Suppressor macrophage (primary cell): Measurements from ENCODE around the gene TARS3.
"Not testable (repeated sequence)": the region's sequence is repeated elsewhere in the genome, so short reads cannot be mapped to it uniquely, and the experiment has no call there.

ENCODE experiments used
- DNase-seq, 4 experiments: peaks; one replicate each; pipeline ENCODE4 v3.0.0-alpha.2; 2020 to 2022

The TARS3 gene

DNA sequence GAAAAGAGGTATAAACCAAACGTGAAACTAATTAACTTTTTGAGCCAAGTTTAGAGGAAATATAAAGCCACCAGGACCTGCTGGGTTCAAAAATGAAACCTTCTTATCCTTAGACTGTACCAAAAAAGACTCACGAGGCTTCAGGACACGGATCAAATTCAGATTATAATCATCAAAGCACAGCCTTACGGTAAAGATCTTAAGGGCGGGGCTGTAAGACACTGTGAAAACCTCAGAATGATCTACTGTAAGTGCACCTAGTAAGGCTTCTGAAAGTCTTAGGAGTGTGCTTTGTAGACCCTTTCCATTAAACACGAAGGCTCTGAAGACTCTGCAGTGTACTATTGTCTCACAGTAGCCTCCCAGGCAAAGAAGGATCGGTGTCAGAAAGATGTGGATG lies 26.8 kb downstream of the TARS3 start:
- no peak for DNase-seq

DNA sequence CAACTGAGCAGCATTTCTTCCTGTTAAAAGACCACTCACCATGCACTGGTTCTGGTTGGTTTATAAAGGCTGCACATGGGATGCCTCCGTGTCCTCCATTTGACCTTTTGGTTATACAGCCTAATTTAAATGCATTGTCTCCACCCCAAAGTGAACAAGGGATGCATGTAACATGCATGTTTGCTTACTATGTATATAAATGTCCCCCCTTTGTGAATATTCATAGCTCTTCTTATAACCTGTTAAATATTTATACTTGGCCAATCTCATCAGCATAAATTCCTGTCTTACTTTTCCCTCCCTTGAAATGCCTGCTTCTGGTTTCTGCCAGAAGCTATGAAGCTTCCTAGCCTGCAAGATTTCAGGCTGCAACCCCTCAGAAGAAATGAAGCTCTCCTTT lies 27.4 kb downstream of the TARS3 start:
- DNase-seq, result no peak

DNA sequence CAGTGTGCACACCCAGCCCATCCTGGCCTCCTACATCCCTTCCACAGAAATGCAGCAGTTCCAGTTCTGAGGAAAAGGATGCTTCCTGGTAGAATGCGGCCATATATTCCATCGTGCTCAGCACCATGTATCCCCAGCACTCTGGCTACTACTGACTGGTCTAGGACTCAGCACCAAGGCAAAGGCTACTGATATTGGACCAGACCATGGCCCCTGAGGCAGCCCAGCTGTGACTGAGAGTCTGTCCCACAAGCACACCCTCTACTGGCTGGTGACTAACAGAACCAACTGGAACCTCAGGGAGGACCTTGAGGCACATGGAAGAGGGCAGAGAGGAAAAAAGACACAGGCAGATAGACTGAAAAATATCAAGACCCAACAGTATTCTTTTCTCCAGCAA lies 30.0 kb downstream of the TARS3 start:
- peak in 1 of 4 experiments; percentile 6 for DNase-seq

DNA sequence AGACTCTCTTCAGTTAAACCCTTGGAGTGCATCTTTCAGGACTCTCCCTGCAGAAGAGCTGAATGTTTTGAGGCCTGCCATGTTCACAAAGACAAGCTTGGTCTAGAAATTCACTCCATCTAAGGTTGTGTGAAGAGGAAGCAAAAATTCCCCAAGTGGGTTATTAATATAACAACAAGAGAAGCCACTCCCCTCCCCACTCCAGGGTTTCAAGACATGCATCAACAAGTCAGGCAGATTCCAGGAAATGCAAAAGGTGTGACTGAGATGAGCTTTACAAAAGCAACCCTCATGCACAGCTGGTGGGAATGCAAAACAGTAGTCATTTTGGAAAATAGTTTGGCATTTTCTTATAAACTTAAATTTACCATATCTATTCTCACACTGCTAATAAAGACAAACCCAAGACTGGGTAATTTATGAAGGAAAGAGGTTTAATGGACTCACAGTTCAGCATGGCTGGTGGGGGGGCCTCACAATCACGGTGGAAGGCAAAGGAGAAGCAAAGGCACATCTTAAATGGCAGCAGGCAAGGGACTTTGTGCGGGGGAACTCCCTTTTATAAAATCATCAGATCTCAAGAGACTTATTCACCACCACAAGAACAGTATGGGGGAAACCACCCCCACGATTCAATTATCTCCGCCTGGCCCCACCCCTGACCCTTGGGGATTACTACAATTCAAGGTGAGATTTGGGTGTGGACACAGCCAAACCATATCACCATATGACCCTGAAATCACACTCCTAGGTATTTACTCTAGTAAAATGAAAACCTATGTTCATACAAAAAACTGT lies 31.3 kb downstream of the TARS3 start:
- DNase-seq, result no peak

DNA sequence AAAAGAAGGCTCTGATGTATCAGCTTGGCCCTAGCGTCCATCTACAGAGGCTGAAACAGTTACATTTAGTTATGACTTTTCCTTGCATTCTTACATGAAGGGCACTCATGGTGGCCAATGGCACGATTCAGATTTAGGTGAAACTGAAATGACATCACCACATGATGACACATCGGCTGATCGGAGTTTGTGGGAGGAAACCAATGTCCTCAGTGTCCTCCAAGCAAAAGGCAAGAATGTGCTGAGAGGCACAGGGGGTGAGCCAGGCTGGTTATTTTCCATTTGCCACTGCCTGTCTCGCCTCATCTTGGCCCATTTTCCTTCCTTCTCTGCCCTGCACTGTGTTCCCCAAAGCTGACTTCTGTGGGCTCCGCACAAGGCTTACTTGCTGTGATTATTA lies 34.4 kb downstream of the TARS3 start:
- DNase-seq, result peak in 2 of 4 experiments; percentile 6 to 7

DNA sequence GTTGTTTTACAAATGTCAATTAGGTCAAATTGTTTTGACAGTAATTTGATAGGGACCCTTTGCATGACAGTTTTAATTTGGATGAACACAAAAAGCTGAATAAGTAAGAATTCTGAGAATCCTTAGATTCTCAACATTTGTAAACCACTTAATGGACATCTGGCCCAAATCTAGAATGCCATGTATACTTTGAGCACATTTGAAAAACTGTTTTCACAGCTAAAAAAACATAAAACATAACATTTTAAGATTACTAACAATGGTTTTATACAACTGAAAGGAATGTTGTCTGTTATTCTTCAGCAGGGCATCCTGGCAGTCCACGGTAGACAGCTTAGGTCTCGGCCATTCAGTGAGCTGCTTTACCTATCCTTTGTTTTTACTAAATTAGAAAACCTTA lies 37.6 kb downstream of the TARS3 start:
- DNase-seq, result no peak

DNA sequence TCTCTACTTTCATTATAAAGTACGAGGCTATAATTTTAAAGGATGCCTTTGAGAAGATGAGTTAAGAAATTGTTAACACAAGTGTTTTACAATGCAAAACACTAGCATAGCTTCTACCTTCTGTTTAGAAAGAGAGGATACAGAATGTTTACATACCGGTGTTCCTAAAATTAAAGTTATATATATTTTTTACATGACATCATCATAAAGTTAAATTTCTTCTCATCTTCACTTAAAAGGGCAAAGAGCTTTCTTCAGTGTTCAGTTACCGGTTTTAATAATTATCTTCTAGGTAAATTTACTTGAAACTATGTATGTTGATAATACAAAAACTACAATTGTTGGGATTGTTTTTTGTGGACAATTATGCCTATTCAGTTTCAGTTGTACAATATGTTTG lies 39.4 kb downstream of the TARS3 start:
- DNase-seq, result no peak

DNA sequence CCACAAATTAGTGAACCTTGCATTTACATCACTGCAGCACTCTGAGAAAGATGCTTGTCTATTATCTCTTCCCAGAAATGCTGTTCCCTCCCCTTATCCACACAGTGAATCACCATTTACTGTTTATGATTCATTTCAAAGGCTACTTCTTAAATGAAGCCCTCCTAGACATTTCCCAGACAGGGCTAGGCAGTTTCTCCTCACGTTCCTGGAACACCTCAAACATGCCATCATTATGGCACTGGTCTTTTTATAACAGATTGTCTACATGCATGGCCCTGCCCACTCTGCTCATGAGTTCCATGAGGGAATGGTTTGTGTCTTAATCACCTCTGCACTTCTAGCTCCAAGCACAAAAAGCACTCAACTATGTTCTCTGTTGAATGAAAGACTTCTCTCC lies 39.9 kb downstream of the TARS3 start:
- DNase-seq, result no peak

DNA sequence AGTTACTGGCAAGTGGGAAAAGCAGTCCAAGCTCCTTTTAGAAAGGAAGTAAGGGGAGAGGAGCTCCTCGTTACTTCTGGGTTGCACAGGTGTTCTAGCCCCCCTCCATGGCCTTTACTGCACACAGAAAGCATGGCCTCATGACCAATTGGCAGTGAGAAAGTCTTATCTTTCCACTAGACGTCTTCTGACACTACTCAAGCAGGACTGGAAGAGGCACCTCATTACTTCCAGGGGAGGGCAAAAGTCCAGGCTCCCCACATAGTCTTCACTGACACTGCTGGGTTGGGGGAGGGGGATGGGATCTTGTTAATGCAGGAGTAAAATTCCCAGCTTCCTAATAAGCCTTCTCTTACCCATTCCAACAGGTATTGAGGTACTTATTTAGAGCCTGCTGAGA lies 44.5 kb downstream of the TARS3 start:
- DNase-seq, result no peak

DNA sequence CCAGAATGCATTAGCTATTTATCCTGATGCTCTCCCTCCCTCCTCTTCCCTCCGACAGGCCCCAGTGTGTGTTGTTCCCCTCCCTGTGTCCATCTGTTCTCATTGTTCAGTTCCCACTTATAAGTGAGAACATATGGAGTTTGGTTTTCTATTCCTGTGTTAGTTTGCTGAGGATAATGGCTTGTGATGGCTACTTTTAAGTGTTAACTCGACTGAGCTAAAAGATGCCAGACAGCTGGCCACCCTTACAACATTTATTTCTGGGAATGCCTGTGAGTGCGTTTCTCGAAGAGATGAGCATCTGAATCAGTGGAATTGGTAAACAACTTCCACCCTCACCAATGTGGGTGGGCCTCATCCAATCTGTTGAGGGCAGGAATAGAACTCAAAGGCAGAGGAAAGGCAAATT lies 47.3 kb downstream of the TARS3 start:
- DNase-seq, result no peak

DNA sequence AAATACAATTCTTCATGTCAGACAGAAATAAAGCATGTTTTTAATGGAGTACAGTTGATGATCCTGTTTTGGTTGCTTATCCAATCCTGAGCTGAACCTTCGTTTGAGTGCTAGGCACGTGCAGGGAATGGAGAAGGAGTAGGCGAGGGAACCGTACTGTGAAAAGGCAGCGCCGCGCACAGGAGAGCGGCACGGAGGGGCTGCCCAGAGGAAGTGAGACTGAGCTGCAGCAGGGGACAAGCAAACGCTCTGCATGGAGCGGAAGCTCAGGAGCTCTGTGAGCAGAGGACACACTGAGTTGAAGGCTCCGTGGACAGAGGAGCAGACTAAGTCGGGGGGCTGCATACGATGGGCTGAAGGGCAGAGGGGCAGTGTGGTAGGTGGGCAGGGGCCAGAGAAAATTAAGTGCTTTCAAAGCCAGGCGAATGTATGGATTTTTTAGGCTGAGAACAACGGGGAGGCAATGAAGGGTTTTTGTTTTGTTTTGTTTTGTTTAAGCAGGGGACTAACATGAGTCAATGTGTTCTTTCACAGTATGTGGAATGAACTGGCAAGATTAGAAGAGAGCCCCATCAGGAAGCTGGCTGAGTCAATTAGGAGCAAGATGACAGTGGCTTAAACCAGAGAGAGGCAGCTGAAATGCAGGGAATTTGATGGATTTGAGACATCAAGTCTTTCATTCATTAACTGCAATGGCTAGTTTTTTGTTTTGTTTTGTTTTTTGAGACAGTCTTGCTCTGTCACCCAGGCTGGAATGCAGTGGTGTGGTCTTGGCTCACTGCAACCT lies 48.3 kb downstream of the TARS3 start:
- no peak for DNase-seq

DNA sequence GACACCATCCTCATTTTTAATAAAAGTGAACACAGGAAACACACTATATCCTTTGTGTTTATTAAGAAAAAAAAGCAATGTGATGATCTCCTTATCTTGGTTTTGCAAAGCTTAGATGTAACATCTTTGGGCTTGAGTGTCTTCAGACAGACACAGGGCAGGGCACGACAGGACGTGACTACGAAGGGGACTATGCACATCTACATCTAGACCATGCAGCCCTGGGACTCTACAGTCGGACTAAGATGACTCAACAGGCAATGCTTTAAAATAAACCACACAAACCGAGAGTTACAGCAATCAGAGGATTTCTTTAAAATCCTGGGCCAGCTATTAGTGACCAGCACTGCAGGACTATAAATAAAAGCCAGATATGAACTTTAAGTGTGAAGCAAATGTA lies 49.3 kb downstream of the TARS3 start:
- no peak for DNase-seq

DNA sequence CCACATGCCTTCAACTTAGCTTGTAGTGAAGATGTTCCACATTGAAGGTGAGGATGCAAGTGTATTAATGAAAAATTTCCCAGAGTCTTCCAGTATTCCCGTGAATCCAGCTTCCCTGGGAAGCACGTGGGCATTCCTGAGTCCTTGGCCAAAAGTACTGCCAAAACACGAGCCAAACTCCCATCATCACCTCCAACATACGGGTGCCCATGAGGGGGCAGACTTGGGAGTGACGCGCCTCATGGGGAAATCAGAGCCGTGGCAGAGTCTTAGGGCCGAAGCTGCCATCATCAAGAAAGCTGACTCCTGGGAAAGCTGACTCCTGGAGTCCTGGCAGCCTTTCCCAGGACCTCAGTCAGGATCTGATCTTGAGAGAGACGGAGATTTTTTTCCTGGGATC lies 52.0 kb downstream of the TARS3 start:
- DNase-seq, result no peak

DNA sequence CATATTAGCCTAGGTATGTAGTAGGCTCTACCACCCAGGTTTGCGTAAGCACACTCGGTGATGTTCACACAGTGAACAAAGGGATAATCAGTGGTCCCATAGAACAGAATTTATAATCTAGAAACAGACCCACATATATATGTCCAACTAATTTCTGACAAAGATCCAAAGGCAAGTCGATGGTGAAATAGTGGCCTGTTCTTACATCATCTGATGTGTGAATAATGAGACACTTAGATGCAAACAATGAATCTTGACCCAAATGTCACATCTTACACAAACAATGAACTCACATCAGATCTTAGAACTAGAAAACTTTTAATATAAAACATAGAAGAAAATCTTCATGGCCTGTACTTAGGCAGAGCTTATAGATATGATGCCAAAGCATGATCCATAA lies 54.5 kb downstream of the TARS3 start:
- peak in 1 of 4 experiments; percentile 14 for DNase-seq

DNA sequence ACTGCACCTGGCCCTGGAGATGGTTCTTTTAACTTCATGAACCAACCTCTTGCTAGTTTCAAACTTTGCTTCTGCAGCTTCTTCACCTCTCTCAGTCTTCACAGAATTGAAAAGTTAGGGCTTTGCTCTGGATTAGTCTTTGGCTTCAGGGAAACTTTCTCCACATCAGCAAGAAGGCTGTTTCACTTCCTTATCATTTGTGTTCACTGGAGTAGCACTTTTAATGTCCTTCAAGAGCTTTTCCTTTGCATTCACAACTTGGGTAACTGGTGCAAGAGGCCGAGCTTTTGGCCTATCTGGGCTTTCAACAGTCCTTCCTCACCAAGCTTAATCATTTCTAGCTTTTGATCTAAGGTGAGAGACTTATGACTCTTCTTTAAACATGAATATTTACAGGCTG lies 56.4 kb downstream of the TARS3 start:
- DNase-seq, result peak in 2 of 4 experiments; percentile 37 to 56

DNA sequence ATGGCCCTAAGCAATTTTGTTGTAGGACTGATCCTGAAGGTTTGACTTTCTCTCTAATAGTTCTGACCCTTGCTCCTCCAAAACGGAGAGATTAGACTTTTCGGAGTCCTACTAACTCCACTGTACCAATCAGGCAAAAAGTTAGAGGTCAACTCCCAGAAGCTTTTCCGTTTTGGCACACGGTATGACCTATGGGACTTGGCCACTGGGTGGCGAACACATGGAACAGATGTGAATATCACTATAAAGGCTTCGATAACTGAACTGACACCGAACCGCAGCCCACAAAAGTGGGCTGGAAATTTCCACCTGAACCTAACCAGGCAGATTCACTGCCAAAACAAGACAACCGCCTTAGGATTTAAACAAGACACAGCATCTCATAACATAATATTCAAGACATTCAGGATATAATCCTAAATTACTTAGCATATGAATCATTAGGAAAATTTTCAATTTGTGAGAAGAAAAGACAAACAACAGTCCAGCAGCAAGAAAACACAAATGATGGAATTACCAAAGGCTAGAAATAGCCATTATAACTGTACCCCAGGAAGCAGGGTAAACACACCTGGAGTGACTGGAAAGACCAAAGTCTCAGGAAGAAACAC lies 59.9 kb downstream of the TARS3 start:
- DNase-seq, result no peak

DNA sequence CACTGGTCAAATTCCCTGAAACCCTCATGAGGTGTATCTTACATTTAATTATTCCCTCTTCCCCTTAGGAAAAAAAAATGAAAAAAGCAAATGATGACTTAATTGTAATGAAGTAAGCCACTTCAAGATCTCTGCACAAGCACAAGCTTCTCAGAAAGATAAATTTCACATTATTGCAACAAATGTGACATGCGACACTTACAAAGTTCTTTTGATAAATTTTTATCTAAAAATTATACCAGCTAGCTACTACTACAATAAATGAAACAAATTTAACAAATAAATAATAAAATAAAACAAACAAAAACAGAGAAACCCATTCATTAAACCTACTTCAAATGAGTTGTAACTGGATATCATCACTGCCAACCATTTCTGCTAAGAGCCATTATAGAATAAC lies 62.1 kb downstream of the TARS3 start:
- DNase-seq, result no peak

DNA sequence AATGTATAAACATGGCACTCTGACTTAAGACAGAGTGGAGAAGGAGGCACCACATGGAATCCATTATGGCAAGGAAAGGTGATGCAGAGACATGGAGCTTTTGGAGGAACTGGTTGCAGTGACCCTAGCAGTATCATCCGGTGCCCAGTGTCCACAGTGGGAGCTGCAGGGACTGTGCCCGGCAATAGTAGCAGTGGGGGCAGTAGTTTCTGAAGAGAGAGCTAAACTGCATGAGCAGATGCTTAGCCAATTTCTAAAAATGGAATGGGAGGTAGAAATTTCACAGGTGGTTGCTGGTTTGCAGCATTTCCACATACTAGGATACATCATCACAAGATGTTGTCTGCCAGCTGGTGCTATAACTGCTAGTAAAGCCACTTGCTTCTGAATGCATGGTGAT lies 64.3 kb downstream of the TARS3 start:
- DNase-seq, result no peak

DNA sequence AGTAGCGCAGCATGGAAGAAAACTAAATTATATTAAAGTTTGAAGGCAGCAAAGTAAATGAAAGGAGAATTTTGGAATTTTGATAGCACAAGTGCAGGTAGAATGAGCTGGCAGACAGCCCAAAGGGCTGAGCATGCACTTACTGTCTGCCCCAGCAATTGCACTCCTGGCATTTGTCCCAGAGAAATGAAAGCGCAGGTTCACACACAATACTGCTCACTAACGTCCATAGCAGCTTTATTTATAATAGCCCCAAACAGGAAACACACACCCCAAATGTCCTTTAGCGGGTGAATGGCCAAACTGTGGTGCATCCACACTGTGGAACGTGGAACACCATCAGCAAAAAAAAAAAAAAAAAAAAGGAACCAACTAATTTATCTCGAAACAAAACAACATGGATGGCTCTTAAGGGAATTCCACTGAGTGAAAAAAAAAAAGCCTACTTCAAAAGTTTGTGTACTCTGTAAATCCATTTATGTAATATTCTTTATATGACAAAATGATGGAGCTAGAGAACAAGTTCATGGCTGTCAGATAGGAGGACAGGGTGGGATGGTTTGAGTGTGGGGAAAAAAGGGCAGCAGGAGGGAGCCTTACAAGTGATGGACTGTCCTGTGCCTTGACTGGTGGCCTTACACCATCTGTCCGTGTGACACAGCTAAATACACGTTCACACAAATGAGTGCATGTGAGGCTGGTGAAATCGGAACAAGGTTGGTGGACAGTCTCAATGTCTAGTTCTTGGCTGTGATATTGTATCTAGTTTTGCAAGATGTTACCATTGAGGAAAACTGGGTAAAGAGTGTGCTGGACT lies 66.1 kb downstream of the TARS3 start:
- DNase-seq, result peak in 2 of 4 experiments; percentile 26 to 36

DNA sequence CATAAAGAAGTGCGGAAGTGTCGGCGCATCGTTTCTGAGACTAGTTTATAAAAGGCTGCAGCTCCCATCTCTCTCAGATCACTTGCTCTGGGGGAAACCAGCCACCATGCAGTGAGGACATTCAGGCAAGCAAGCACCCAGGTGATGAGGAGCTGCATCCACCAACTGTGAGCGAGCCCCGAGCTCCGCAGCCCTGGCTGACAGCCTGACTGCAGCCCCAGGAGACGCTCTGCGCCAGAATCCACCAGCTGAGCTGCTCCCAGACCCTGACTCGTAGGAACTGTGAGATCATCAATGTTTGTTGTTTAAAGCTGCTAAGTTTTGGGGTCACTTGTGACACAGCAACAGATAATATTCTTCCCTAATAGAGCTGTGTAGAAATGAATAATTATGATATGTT lies 67.1 kb downstream of the TARS3 start:
- DNase-seq, result no peak

DNA sequence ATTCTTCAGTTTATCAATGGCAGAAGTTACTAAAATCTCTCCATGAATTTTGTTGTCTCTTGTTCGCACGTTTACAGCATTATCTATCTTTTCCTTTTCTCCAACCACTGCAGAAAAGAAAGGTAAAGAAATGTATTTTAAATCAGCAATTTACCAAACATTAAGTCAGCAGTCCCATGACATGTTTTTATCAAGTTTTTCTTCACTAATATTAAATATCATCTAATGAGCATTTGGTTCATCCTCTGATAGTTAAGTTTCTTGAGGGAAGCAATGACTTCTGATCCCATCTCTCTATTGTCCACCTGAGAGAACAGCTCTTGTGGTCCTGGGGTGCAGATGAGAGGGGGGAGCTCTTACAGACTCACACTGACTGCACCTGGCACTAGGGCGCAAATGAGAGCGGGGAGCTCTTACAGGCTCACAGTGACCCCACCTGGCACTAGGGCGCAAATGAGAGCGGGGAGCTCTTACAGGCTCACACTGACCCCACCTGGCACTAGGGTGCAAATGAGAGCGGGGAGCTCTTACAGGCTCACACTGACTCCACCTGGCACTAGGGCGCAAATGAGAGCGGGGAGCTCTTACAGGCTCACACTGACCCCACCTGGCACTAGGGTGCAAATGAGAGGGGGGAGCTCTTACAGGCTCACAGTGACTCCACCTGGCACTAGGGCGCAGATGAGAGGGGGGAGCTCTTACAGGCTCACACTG lies 69.5 kb downstream of the TARS3 start:
- DNase-seq, result not testable (repeated sequence)

DNA sequence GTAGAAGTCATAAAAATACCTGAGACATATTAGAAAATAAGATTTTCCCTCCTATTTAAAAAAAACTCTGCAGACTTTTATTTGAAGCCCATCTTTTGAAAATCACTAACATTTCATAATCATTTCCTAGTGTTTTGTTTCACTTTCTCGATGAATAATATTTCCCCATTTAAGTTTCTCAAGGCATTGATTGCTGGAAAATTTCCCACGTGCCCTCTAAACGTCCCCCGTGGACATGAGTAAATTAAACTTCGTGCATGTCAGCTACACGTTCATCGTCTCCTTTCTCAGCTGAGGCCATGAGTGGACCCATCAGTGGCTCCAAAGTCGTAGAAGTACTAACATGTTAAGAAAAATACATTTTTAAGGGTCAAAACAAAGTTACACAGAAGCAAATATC lies 70.1 kb downstream of the TARS3 start:
- DNase-seq, result peak in 3 of 4 experiments; percentile 48 to 70 (median 68)
